H1 (cell line): ENCODE results near the gene TCF4. TPM values are rescaled to one million over a fixed set of nuclear protein-coding genes. Genes with fewer than 3 reads are reported as not detected.

Experiments used
- CTCF ChIA-PET: fragments of 300-600 bp; sonication (Branson Sonifier 250); formaldehyde crosslinking; loops from one replicate; lab custom pipeline; 2021; ENCODE audit not compliant: partially characterized antibody; lab: Charles Lee
- POLR2A ChIA-PET: fragments of 300-600 bp; sonication (Branson Sonifier 250); formaldehyde crosslinking; loops from one replicate; lab custom pipeline; 2021; ENCODE audit warnings: inconsistent platforms; ENCODE audit not compliant: partially characterized antibody; lab: Charles Lee
- DNase-seq, 2 experiments: peaks; one replicate each; pipeline versions ENCODE4 v3.0.0 to v3.0.0-alpha.2; 2010 to 2022; ENCODE audit warnings: low spot score in 2 of 2, low read depth in 1 of 2, mixed read lengths in 1 of 2
- FAIRE-seq: peaks from 2 replicates; lab custom pipeline; 2011; peaks lifted over from hg19 to GRCh38; lab: Jason Lieb, UNC
- H2AFZ ChIP-seq: 2 replicates; pipeline ENCODE4 v1.8.1; 2012; ENCODE audit warnings: low read length, inconsistent platforms
- H2AK5ac ChIP-seq: 2 replicates; pipeline ENCODE4 v1.6.1; 2013; ENCODE audit warnings: low read depth, low read length
- H2BK120ac ChIP-seq: replicated peaks from 2 replicates; pipeline ENCODE3; 2013; ENCODE audit warnings: low read depth, low read length, inconsistent platforms
- H2BK12ac ChIP-seq: 2 replicates; pipeline ENCODE4 v1.6.1; 2013; ENCODE audit warnings: low read depth, low read length
- H2BK15ac ChIP-seq: 2 replicates; pipeline ENCODE4 v1.6.1; 2013; ENCODE audit warnings: low read length
- H2BK20ac ChIP-seq: 2 replicates; pipeline ENCODE4 v1.6.1; 2013; ENCODE audit warnings: low read length
- H2BK5ac ChIP-seq: 2 replicates; pipeline ENCODE4 v1.6.1; 2013; ENCODE audit warnings: low read depth, low read length
- H3K14ac ChIP-seq: 2 replicates; pipeline ENCODE4 v1.6.1; 2013; ENCODE audit warnings: inconsistent platforms; ENCODE audit not compliant: insufficient read length
- H3K18ac ChIP-seq: 2 replicates; pipeline ENCODE4 v1.6.1; 2013; ENCODE audit warnings: low read length; ENCODE audit errors: extremely low read depth
- H3K23ac ChIP-seq: 2 replicates; pipeline ENCODE4 v1.6.1; 2013; ENCODE audit warnings: inconsistent platforms; ENCODE audit not compliant: insufficient read length
- H3K23me2 ChIP-seq: 2 replicates; pipeline ENCODE4 v1.6.1; 2013; ENCODE audit warnings: low read depth, low read length
- H3K27ac ChIP-seq: 2 replicates; pipeline ENCODE4 v1.6.1; 2011; ENCODE audit warnings: low read depth, low read length, inconsistent platforms
- H3K27me3 ChIP-seq, 4 experiments: replicated peaks in 1 of 4; 1 replicate in 1 of 4; 2 replicates in 3 of 4; pipeline versions ENCODE4 v1.6.1 to v1.8.1; 2011 to 2013; ENCODE audit warnings: low read length in 3 of 4, mild to moderate bottlenecking in 3 of 4, inconsistent platforms in 2 of 4, mixed read lengths in 2 of 4, moderate library complexity in 1 of 4; ENCODE audit not compliant: control insufficient read depth in 3 of 4, insufficient read depth in 3 of 4; ENCODE audit errors: extremely low read depth in 1 of 4
- H3K36me3 ChIP-seq, 4 experiments: 2 replicates each; pipeline versions ENCODE4 v1.6.1 to v1.8.1; 2011 to 2013; ENCODE audit warnings: mild to moderate bottlenecking in 4 of 4, low read length in 3 of 4, moderate library complexity in 2 of 4, control low read depth in 1 of 4, inconsistent platforms in 1 of 4; ENCODE audit not compliant: insufficient read depth in 4 of 4, control insufficient read depth in 2 of 4
- H3K4ac ChIP-seq: replicated peaks from 2 replicates; pipeline ENCODE3; 2013; ENCODE audit warnings: low read length, low read depth, mixed read lengths, inconsistent platforms; ENCODE audit not compliant: insufficient read length
- H3K4me1 ChIP-seq, 4 experiments: replicated peaks in 1 of 4; 1 replicate in 1 of 4; 2 replicates in 3 of 4; pipeline versions ENCODE4 v1.6.1 to v1.8.1; 2011 to 2013; ENCODE audit warnings: low read length in 3 of 4, inconsistent platforms in 2 of 4, mixed read lengths in 1 of 4; ENCODE audit not compliant: insufficient read depth in 4 of 4, control insufficient read depth in 3 of 4
- H3K4me2 ChIP-seq, 2 experiments: 2 replicates each; pipeline versions ENCODE4 v1.6.1 to v1.8.1; 2011 to 2013; ENCODE audit warnings: low read depth in 2 of 2, low read length in 2 of 2, control low read depth in 1 of 2, inconsistent platforms in 1 of 2, mild to moderate bottlenecking in 1 of 2; ENCODE audit not compliant: insufficient read depth in 1 of 2
- H3K4me3 ChIP-seq, 4 experiments: fragments of 200-600, 300-600 bp in 1 of 4; sonication (generic), shearing (Covaris generic), sonication (Bioruptor Twin) in 1 of 4; 2 replicates each; pipeline versions ENCODE4 v1.5.1 to v1.8.1; 2011 to 2016; ENCODE audit warnings: low read length in 4 of 4, low read depth in 3 of 4, control low read depth in 2 of 4, inconsistent platforms in 2 of 4, mild to moderate bottlenecking in 2 of 4, mixed read lengths in 1 of 4, moderate library complexity in 1 of 4; ENCODE audit not compliant: insufficient read depth in 2 of 4; ENCODE audit errors: extremely low read depth in 1 of 4
- H3K56ac ChIP-seq: replicated peaks from 2 replicates; pipeline ENCODE3; 2013; ENCODE audit warnings: low read depth, mild to moderate bottlenecking, mixed read lengths, low read length, inconsistent platforms; ENCODE audit not compliant: insufficient read length
- H3K79me1 ChIP-seq: 2 replicates; pipeline ENCODE4 v1.6.1; 2013; ENCODE audit warnings: low read depth, low read length, control low read depth
- H3K79me2 ChIP-seq, 2 experiments: 2 replicates each; pipeline versions ENCODE4 v1.6.1 to v1.8.1; 2012 to 2013; ENCODE audit warnings: low read length in 2 of 2, mild to moderate bottlenecking in 2 of 2, inconsistent platforms in 1 of 2; ENCODE audit not compliant: insufficient read depth in 2 of 2, control insufficient read depth in 1 of 2
- H3K9ac ChIP-seq, 4 experiments: replicated peaks in 1 of 4; 1 replicate in 1 of 4; 2 replicates in 3 of 4; pipeline versions ENCODE4 v1.6.1 to v1.8.1; 2011 to 2013; ENCODE audit warnings: low read depth in 3 of 4, low read length in 3 of 4, control low read depth in 2 of 4, mild to moderate bottlenecking in 2 of 4, moderate library complexity in 2 of 4, inconsistent platforms in 1 of 4; ENCODE audit errors: extremely low read depth in 1 of 4
- H3K9me3 ChIP-seq, 2 experiments: 2 replicates each; pipeline versions ENCODE4 v1.6.1 to v1.8.1; 2012 to 2013; ENCODE audit warnings: mild to moderate bottlenecking in 2 of 2, moderate library complexity in 2 of 2, control low read depth in 1 of 2, inconsistent platforms in 1 of 2, low read depth in 1 of 2, low read length in 1 of 2, mixed read lengths in 1 of 2; ENCODE audit not compliant: insufficient read depth in 2 of 2
- H4K20me1 ChIP-seq, 2 experiments: replicated peaks in 1 of 2; 2 replicates each; pipeline versions ENCODE3 to v1.8.1; 2011 to 2013; ENCODE audit warnings: inconsistent platforms in 2 of 2, low read length in 2 of 2, mild to moderate bottlenecking in 1 of 2; ENCODE audit not compliant: insufficient read depth in 2 of 2, control insufficient read depth in 1 of 2
- H4K5ac ChIP-seq: 2 replicates; pipeline ENCODE4 v1.6.1; 2013; ENCODE audit warnings: low read length, low read depth, mixed read lengths, inconsistent platforms; ENCODE audit not compliant: insufficient read length
- H4K8ac ChIP-seq: 2 replicates; pipeline ENCODE4 v1.8.0; 2013; ENCODE audit warnings: mild to moderate bottlenecking, moderate library complexity, low read length, inconsistent platforms; ENCODE audit not compliant: insufficient read depth; ENCODE audit errors: extremely low read depth
- H4K91ac ChIP-seq: replicated peaks from 2 replicates; pipeline ENCODE3; 2013; ENCODE audit warnings: low read length, mixed read lengths, inconsistent platforms; ENCODE audit not compliant: insufficient read length
- CBX8 ChIP-seq: fragments of 300-800, 300-1000 bp; sonication (generic); IDR thresholded peaks from 2 replicates; pipeline ENCODE4 v1.7.1; 2016; ENCODE audit warnings: low read depth, low read length, borderline replicate concordance
- EP300 ChIP-seq, 2 experiments: IDR thresholded peaks; 1 replicate in 1 of 2; 2 replicates in 1 of 2; pipeline ENCODE4 v1.6.1; 2011 to 2012; ENCODE audit warnings: low read depth in 2 of 2, low read length in 2 of 2, mild to moderate bottlenecking in 2 of 2, borderline replicate concordance in 1 of 2, inconsistent platforms in 1 of 2, moderate library complexity in 1 of 2
- JUND ChIP-seq: IDR thresholded peaks from 2 replicates; pipeline ENCODE4 v1.6.1; 2011; ENCODE audit warnings: mild to moderate bottlenecking, improper control_type of control experiment, low read length
- KDM5A ChIP-seq: fragments of 200-600 bp; IDR thresholded peaks from 2 replicates; pipeline ENCODE4 v1.7.1; 2012; ENCODE audit warnings: mild to moderate bottlenecking, low read length, inconsistent platforms, mixed read lengths
- MAX ChIP-seq: IDR thresholded peaks from 2 replicates; pipeline ENCODE4 v1.6.1; 2012; ENCODE audit warnings: inconsistent platforms
- NANOG ChIP-seq: IDR thresholded peaks from 2 replicates; pipeline ENCODE4 v1.6.1; 2011; ENCODE audit warnings: low read length, low read depth, mild to moderate bottlenecking, inconsistent platforms; ENCODE audit not compliant: insufficient read depth, poor library complexity, severe bottlenecking
- POLR2A ChIP-seq, 2 experiments: IDR thresholded peaks; 1 replicate in 1 of 2; 2 replicates in 1 of 2; pipeline ENCODE4 v1.6.1; 2011; ENCODE audit warnings: low read depth in 2 of 2, low read length in 2 of 2, mild to moderate bottlenecking in 2 of 2; ENCODE audit errors: control extremely low read depth in 1 of 2
- POLR2AphosphoS5 ChIP-seq: IDR thresholded peaks from 2 replicates; pipeline ENCODE4 v1.6.1; 2011; ENCODE audit warnings: low read depth, low read length
- POU5F1 ChIP-seq: IDR thresholded peaks from 2 replicates; pipeline ENCODE4 v1.6.1; 2011; ENCODE audit warnings: low read depth, mild to moderate bottlenecking, low read length, moderate library complexity
- SP2 ChIP-seq: IDR thresholded peaks from 2 replicates; pipeline ENCODE4 v1.6.1; 2012; ENCODE audit warnings: mild to moderate bottlenecking, low read length, inconsistent platforms
- SRF ChIP-seq: IDR thresholded peaks from 2 replicates; pipeline ENCODE4 v1.6.1; 2011; ENCODE audit warnings: mild to moderate bottlenecking, low read depth, low read length, moderate library complexity
- TAF7 ChIP-seq: optimal IDR thresholded peaks from 2 replicates; pipeline ENCODE3; 2011; ENCODE audit warnings: low read depth, mild to moderate bottlenecking, inconsistent platforms, low read length, moderate library complexity, borderline replicate concordance
- WGBS, 2 experiments: shearing (Covaris generic) in 1 of 2; methylation state at CpG; one replicate each; pipeline versions ENCODE4 v1.1.6 to v1.1.7; 2013 to 2015; ENCODE audit warnings: low lambda C conversion rate in 2 of 2, mixed read lengths in 2 of 2, inconsistent platforms in 1 of 2, low coverage in 1 of 2, missing lambda C conversion rate in 1 of 2; ENCODE audit not compliant: insufficient replicate concordance in 2 of 2, insufficient coverage in 1 of 2, insufficient read length in 1 of 2; ENCODE audit errors: extremely low coverage in 1 of 2, missing lambda C conversion rate in 1 of 2; 5-methylcytosine and 5-hydroxymethylcytosine counted together
- polyA plus RNA-seq, 7 experiments: library from polyadenylated mRNA; depleted of rRNA in 3 of 7; stranded (reverse) in 5 of 7; unstranded in 2 of 7; fragments of >200 nt in 5 of 7; fragments of 200-250 nt in 2 of 7; gene quantifications; 1 replicate in 5 of 7; 2 replicates in 1 of 7; 4 replicates in 1 of 7; pipeline versions ENCODE4 v1.2.1 to v1.2.3, GENCODE V29; 2011 to 2013; ENCODE audit warnings: missing spikeins in 2 of 7, mixed read lengths in 2 of 7
- total RNA-seq: library from RNA; stranded (reverse); fragmentation: NEBNext Ultra II Directional; extraction: Animal tissue kit (Norgen Biotek cat#: 25700); gene quantifications from 2 replicates; pipeline ENCODE4 v1.2.1, GENCODE V29; 2021

The TCF4 gene
- total and polyA plus RNA-seq, 2 of the 8 experiments (the other 6 are each of a cell fraction or from before 2014, with no cell fraction given): 59.3 to 118 TPM

- H3K79me2 ChIP-seq: peaks cover 0 to 84% of the 10 kb centered on the region in 2 experiments; a peak in 2 of 4 replicates
- no peaks in the 10 kb centered on the region; the same call in 1 of the 2 replicates for H3K23me2 ChIP-seq
- no peak overlapping the region for H3K27ac ChIP-seq
- POLR2A ChIA-PET: no interaction called here
- no peak overlapping the region for H2BK120ac ChIP-seq
- H3K4me2 ChIP-seq: no peak overlapping the region
- H2AFZ ChIP-seq: no peak overlapping the region
- H4K20me1 ChIP-seq: no peaks in the 10 kb centered on the region
- no peak overlapping the region for H4K8ac ChIP-seq
- DNase-seq: no peak
- no peak for FAIRE-seq
- H3K27me3 ChIP-seq: no peaks in the 10 kb centered on the region
- H2AK5ac ChIP-seq: no peak overlapping the region
- TF ChIP-seq EP300 (IDR thresholded peaks at IDR 0.05; ENCODE audit: borderline replicate concordance in 1 of 2, low read depth in 2 of 2, low read length in 2 of 2): no peak
- TF ChIP-seq POU5F1: no peak
- TF ChIP-seq NANOG: no peak
- TF ChIP-seq TAF7: no peak
- no peak for TF ChIP-seq KDM5A
- no peak for TF ChIP-seq SRF
- no peak for TF ChIP-seq SP2
- no peak for TF ChIP-seq MAX
- no peak for TF ChIP-seq CBX8
- TF ChIP-seq JUND: no peak
- no peak for TF ChIP-seq POLR2A (IDR thresholded peaks at IDR 0.05; ENCODE audit: control extremely low read depth in 1 of 2, low read depth in 2 of 2, low read length in 2 of 2)
- TF ChIP-seq POLR2AphosphoS5: no peak
- no peak overlapping the region for H4K5ac ChIP-seq
- H3K79me1 ChIP-seq: peaks cover 5% of the 10 kb centered on the region; the same call in 1 of the 2 replicates
- H2BK20ac ChIP-seq: no peak overlapping the region
- no peak overlapping the region for H3K14ac ChIP-seq
- H3K36me3 ChIP-seq: no peaks in the 10 kb centered on the region
- H4K91ac ChIP-seq: no peak overlapping the region
- H2BK15ac ChIP-seq: no peak overlapping the region
- H2BK12ac ChIP-seq: no peak overlapping the region
- H2BK5ac ChIP-seq: no peak overlapping the region
- peaks cover 3 to 19% (median 11%) of the 10 kb centered on the region in 4 experiments; a peak in 5 of 7 replicates for H3K4me1 ChIP-seq
- no peak overlapping the region for H3K56ac ChIP-seq
- no peak overlapping the region for H3K9ac ChIP-seq
- CTCF ChIA-PET: interaction anchor here (1.6 to 4.5 kb wide), 3 partner anchors 9 to 162 kb away, joined by 4 to 37 read pairs (median 7); no protein-coding TSS in a partner anchor
- no peak overlapping the region for H3K4me3 ChIP-seq
- WGBS, 2 experiments: 44% methylated on average over 2 of the region's 2 CpGs; no CpG with 5 or more reads in 1 of the 2 experiments
- H3K4ac ChIP-seq: no peak overlapping the region
- no peak overlapping the region for H3K23ac ChIP-seq
- no peaks in the 10 kb centered on the region for H3K9me3 ChIP-seq
- H3K18ac ChIP-seq: no peak overlapping the region
These were observed 191.0 kb downstream of the TCF4 start for GRCh38 chr18:55396979-55397378.
